NCI-H2227 (cell line): ENCODE measurements around the gene UBP1.
"Not testable (repeated sequence)": the region's sequence is repeated elsewhere in the genome, so short reads cannot be mapped to it uniquely, and the experiment has no call there.

Experiments used
- DNase-seq: peaks from one replicate; lab custom pipeline; 2025; ENCODE audit not compliant: unreplicated experiment; lab: John Stamatoyannopoulos, UW

UBP1 gene

DNA sequence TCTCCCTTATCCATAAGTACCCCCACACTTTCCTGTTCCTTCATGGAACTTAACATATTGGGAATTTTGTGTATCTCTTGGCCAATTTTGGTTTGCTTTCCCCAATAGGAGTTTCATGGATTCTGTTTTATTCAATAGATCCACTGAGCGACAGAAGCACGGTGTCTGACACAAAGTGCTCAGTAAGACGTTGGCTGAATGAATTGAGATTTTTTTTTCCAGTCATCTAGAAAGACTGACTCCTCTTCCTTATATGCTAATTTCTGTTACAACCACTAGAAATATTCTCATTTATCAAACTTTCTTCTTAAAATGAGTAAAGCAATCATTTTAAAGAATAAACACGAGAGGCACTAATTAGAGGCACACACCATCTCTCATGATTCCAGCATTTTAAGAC lies 48.1 kb downstream of the UBP1 start:
- DNase-seq, result no peak

DNA sequence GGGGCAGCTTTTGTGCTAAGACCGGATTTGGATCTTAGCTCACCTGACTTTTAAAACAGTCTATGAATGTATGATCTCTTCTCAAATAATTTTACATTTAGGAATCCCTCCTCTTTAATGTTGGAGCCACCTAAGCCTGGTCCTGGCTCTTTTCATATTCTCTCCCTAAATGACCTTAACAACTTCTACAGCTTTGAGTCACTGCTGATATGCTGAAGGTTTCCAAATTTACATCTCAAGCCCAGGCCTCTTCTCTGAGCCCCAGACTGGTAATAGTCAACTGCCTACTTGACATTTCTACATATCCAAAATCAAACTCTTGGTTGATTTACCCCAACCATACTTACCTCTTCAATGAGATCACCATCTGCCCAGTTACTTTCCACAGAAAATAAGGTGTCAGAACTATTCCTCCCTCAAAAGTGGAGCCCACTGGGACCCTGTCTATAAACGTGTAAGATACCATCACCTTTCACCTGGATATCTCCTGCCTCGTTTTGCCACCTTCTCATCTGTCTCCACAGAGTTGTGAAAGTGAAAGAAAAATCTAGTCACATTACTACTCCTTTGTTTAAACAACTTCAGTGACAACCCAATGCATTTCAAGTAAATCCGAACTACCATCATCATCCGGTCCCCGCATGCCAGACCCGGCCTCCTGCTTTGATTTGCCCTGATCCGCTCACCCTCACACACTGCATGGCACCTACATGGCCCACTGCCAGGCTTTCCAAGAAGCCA lies 48.8 kb downstream of the UBP1 start:
- no peak for DNase-seq

DNA sequence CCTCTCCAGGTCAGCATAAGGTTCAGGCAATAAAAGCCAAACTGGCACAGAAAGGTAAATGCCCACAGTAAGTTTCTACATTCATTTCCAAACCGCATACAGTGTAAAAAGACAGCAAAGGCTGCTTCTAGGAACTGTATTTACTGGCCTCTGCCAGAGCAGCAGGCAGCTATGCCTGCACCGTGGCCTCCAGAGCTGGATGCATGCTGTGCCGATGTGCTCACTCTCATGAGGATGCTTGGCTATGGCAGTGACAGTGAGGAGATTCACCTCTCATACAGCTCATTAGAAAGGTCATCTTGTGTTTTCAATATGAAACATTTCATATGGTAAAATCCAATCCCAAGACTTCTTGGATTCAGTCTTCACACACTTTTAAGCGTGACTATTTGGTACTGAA lies 50.3 kb downstream of the UBP1 start:
- DNase-seq, result no peak

DNA sequence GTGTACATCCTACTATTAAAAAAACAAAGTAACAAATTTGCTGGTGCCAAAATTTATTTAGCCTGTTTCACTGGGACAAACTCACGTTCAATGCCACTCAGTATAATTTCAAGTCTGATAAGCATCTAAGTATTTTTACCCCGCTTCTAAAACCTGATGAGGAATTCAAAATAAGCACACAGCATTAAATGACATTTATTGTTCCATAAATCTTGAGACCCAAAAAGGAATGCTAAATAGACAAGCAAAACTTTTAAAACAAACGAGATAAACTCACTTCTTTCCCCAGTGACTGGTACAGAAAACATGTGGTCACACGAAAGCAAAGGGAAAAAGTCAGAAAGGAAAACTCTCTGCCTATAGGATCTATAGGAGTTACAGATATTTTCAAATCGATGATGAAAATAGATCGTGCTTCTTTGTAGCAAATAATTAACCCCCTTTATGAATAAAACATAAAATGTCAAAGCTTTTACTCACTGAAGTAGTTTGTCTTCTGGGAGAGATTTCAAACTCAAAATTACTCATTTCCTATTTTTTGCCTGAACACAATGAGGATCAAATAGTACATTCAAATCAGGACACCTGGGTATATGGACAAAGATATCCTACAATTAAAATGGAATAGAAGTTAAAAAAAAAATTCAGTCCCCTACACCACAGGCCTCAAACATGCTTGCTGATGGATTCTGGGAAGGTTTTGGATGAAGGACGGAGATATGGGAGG lies 51.7 kb downstream of the UBP1 start:
- no peak for DNase-seq

DNA sequence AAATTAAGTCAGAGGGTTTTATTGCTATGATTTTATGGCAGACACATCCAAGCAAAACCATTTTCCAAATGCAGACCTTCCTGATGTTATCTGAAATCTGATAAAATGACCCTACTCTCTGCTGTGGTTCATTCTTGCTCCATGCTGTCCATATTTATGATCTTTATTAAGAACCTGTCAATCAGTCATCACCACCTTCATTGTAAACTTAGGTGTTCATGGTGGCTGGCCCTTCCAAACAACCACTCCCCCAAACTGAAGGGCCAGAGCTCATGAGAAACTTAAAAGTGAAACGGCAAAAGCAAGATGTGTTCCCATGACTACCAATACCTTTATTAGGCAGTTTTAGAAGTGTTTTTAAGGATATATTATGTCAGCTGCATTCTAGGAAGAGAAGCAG lies 53.6 kb downstream of the UBP1 start:
- no peak for DNase-seq

DNA sequence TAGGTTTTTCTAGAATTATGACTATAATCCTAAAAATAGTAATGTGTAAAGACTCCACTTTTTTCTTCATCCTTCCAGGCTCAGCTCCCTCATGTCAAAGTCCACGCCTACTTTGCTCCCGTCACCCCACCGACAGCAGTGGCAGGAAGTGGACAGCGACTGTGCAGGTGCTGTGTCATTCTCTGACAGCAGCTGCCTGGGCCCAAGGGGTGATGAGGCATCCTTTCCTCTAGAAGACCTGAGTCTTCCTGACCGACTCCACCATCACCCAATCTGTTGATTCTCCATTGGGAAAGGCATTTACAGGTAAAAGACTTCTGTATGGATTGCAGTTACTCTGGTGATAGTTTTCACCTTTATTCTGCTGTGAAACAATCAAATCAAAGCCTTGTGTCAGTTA lies 54.8 kb downstream of the UBP1 start:
- no peak for DNase-seq

DNA sequence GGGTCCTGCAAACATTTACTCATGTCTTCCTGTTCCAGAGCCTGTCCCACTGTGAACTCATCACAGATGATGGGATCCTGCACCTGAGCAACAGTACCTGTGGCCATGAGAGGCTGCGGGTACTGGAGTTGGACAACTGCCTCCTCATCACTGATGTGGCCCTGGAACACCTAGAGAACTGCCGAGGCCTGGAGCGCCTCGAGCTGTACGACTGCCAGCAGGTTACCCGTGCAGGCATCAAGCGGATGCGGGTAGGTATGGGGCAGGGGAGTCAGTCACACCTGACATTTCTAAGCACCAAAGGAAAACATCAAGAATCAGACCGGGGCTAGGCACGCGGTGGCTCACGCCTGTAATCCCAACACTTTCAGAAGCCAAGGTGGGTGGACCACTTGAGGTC lies 56.3 kb downstream of the UBP1 start:
- no peak for DNase-seq

DNA sequence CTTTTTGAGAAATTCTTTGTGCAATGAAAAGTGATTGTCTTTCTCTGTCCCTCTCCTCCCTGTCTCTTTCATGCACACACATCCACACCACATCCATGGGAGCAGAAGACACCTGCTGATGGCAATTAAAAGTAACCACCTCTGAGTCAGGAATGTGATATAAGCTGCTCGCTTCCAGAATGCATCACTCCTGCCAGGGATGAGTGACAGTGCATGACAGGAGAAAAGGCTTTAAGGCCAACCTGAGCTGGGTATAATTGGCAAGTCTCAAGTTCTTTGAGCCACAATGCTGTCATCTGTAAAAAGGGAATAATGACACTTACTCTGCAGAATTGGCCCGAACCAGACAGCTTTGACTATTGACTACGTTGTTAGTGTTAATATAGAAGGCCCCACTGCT lies 59.6 kb downstream of the UBP1 start:
- no peak for DNase-seq

DNA sequence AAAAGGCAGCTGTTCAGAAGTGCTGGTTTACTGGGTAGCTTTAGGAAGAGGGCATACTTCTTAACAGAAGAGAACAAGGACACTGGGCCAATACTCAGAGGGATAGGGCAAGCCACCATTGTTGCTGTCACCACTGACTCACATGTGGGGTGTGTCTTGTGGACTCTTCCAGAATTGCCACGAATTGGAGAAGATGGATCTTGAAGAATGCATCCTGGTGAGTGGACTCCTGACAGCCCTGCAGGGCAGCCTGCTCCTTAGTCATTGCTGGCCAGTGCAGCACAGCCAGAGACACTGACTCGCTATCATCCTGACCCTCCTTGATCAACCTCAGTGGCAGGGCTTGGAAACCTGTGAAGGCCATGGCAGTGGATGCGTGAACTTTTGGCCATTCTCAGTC lies 62.3 kb downstream of the UBP1 start:
- DNase-seq, result no peak

DNA sequence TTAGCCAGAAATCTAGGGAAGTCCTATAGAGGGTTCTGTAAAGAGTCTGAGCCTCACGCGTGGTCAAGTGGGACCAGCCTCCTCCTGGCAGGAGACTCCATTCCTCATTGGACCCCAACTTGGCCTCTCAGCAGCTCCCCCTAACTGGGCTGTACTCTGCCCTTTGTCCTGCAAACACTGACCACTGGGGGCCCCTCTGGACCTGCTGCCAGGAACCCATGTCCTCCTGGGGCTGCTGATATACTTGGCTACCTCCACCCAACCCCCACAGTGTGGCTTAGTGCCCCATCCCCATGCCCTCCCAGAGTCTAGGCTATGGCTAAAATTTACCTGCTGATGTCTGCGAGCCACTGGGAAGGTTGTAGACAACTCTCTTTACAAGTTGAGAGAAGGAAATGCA lies 62.7 kb downstream of the UBP1 start:
- DNase-seq, result no peak

DNA sequence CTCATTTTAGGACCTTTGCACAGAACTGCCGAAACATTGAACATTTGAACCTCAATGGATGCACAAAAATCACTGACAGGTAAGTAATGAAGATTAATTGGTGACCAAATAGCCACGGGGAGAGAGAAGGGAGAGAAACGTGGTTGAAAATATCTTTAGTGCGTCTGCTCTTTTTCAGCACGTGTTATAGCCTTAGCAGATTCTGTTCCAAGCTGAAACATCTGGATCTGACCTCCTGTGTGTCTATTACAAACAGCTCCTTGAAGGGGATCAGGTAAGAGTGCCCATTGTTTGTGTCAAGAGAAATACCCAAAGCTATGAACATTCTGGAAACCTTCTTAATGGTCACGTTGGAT lies 67.1 kb downstream of the UBP1 start:
- no peak for DNase-seq

DNA sequence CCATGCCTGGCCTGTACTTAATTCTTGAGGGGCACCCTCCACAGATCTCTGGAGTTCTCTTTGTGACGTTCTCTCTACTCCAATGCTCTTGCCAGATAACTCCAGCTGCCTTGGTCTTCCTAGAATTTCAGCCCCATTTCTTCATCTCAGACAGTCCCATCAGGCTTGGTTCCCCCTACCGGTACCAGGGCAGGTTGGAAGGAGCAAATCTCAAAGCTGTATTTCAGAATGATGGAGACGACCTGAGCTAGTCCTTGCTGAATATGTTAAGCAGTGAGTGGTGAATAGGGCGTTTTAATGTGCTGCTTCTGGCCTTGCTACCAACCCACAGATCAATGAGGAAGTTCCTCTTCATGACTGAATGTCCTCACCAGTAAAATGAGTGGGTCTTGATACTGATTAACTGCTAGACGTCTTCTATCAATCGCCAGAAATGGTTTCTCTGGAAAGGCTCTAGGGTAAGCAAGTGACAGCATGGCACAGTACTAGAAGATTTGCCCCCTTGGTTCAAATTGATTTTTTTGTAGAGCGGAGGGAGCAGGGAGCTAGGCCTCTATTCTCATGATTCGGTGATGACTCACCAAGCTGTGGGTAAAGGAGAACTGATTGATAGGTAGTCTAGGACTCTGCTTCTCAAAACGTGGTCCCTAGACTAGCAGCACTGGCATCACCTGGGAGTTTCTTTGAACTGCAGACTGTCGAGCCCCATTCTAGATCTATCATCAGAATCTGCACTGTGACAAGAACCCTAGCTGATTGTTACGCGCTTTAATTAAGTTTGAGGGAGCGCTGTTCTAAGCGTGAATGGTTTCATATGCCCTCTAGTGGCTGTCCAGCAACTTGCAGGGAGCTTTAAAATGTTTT lies 67.8 kb downstream of the UBP1 start:
- peak; percentile 56 for DNase-seq

DNA sequence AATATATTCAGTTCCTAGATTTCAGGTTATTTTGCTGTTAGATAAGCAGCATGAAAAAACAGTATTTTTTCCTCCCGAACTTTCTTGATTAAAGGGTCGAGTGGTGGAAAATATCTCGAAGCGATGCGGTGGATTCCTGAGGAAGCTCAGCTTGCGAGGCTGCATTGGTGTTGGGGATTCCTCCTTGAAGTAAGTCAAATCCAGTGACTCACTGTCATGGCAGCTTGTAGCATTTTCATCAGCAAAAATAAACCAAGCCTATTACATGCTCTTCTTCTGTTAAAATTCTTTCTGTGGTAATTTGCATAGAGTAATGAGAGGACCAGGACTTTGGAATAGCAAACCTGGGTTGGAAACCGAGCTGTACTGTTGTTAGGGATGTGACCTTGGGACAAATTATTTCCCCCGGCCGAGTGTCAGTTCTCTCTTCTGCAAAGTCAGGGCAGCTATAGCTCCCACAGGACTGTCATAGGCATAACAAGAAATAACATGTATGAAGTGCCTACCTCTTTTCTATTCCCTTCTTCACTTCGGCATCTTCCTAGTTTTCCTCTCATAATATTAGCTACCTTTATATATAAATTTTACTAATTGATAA lies 75.6 kb downstream of the UBP1 start:
- DNase-seq, result no peak

DNA sequence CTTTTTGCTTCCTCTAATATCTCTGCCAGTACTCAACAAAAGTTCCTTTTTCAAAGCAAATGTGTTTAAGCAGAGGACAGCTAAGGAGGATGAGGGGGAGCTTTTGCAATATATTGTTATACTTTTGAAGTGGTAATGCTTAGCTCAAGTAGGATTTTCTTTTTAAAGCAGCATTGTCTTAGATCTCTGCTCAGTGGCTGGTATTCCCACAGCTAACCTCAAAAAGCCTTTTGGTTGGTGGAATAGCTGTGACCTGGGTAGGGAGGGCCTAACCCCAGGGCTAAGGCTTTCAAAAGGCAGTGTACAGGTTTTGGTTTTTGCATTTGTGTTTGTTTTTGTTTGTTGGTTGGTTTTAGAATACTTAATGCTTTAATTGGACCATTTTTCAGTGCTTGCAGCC lies 76.1 kb downstream of the UBP1 start:
- no peak for DNase-seq

DNA sequence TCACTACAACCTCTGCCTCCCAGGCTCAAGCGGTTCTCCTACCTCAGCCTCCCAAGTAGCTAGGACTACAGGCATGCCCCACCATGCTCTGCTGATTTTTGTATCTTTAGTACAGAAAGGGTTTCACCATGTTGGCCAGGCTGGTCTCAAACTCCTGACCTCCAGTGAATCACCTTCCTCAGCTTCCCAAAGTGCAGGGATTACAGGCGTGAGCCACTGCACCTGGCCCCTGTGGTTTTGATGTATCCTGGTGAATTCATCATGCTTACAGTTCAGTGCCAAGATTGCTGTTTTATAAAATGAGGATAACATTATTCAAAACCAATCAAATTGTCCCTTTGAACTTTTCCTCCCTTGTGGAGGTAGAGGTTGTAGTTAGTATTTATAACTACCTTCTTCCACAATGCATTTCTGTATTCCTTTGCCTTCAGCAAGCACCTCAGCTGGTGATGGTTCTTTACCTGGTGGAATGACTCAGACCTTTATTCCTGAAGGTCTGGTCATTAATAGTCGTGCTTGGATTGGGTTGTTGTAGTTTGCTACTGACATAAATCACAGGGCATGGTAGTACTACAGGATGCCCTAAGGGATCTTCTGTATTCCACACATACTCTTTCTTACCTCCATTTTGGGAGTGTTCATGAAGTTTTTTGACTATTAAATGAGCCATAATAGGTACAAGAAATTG lies 76.9 kb downstream of the UBP1 start:
- no peak for DNase-seq

DNA sequence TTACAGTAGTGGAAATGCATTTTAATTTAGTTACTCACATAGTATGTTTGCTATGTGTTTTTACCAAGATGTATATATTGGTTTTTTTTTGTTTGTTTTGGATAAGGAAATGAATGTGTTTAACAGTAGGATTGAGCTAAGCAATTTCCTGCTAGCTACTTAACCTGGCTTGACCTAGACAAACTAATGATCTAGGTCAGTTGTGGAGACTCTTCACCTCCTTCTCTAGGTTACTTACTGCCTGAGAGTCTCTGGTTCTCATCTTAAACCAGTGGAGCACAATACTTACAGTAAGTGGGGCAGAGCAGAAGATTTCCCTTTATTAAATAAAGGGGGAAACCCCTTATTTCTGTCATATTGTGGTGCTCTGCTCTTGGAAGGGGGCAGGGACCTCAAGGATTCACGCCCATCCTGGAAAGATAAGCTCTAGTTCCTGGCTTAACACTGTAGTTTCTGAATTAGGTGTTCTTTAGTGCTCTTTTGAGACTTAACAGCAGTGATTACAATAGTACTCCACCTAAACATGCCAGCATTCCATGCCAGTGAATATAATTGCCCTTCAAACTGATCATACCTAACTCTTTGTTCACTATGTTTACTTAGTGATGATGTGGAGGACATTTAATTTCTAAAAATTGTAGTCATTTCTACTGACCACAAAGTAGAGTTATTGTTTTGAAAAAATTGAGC lies 79.9 kb downstream of the UBP1 start:
- DNase-seq, result no peak

DNA sequence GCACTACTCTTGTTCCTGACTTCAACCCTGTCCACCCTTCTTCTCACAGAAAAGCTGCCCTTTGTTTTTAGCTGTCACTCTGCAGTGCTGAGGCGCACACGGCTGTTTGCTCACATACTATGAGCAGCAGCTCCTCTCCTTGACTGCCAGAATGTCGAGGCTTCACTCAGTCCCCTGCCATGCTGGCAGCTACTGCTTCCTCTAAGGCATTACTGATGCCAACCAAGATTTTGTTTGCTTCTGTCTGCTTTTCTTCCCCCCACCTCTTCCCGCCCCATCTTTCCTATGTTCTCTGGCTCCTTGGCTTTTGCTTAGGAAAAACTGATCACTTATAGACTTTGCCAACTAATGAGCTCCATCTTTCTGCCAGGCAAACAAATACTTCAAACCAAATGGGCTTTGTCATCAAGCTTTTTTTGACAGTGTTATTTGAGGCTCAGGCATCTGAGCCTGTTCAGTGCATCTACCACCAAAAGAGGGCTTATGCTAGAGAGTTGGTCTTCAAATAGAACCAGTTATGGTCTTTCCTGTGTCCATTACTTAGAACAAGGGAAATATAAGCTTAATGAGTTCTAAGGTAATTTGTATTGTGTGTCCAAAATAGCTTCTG lies 81.9 kb downstream of the UBP1 start:
- no peak for DNase-seq

DNA sequence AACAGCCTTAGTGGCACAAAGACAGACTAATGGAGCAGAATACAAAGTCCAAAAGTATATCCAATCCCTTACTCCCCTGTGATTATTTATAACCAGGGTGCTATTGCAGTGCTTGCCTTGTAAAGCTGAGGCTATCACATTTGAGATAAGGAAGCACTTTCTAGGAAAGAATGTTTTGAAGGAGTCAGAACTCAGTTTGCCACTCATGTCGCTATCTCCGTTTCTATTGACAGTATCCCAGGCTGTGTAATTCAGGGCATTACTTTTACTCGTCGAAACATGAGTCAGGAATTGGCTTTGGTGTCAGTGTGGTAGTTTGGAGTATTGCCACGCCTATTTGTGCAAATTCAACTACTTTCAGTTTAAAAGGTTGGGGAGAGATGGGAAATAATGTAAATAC lies 84.6 kb downstream of the UBP1 start:
- no peak for DNase-seq

DNA sequence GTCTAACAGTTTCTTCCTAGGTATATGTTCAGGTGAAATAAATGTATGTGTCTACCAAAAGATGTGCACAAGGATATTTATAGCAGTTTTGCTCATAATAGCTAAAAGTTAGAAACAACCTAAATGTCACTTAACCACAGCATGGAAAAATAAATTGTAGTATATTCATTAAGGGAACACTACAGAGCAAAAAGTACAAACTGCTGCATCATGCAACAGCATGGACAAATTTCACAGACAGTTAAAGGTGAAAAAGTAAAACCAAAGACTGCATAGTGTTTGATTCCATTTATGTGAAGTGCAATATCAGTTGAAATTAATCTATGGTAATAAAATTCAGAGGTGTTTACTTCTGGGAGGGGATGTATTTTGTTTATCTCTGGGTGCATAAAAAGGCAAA lies 100.4 kb downstream of the UBP1 start:
- no peak for DNase-seq

DNA sequence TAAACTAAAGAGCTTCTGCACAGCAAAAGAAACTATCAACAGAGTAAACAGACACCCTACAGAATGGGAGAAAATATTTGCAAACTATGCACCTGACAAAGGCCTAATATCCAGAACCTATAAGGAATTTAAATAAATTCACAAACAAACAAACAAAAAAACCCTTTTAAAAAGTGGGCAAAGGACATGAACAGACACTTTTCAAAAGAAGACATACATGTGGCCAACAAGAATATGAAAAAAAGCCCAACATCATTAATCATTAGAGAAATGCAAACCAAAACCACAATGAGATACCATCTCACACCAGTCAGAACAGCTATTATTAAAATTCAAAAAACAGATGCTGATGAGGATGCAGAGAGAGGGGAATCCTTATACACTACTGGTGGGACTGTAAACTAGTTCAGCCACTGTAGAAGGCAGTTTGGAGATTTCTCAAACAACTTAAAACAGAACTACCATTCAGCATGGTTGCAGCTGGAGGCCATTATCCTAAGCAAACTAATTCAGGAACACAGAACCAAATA lies 101.2 kb downstream of the UBP1 start:
- not testable (repeated sequence) for DNase-seq
